Measurements from ENCODE around the gene RSPH3. TPM values are rescaled to one million over a fixed set of nuclear protein-coding genes. Genes with fewer than 3 reads are reported as not detected.
"Not testable (repeated sequence)": the region's sequence is repeated elsewhere in the genome, so short reads cannot be mapped to it uniquely, and the experiment has no call there.

Gene RSPH3
- total RNA-seq, 1 donor from 2014 or later = 1.8 TPM

GRCh38 chr6:158988477-158988876 lies 11.5 kb downstream of the RSPH3 start:
- intact Hi-C loops (cut with micrococcal nuclease) = no loop called here

- intact Hi-C loops (cut with micrococcal nuclease) = no loop called here
These were observed 12.3 kb downstream of the RSPH3 start for GRCh38 chr6:158987657-158988056.

GRCh38 chr6:158978757-158979156 lies 21.2 kb downstream of the RSPH3 start:
- intact Hi-C loops (cut with micrococcal nuclease) = no loop called here

GRCh38 chr6:158977382-158977781 lies 22.6 kb downstream of the RSPH3 start:
- intact Hi-C loops (cut with micrococcal nuclease) = no loop called here

GRCh38 chr6:158972241-158973233 lies 27.5 kb downstream of the RSPH3 start:
- intact Hi-C loops (cut with micrococcal nuclease) = loop anchor here (1.0 to 5.0 kb wide), 11 partner anchors 100 to 751 kb away; partner anchors contain the start of genes DYNLT1 and EZR

- intact Hi-C loops (cut with micrococcal nuclease) = loop anchor here (5.0 kb wide), 2 partner anchors 98 to 328 kb away; partner anchors contain the start of gene DYNLT1
These were observed 29.2 kb downstream of the RSPH3 start for GRCh38 chr6:158970640-158971275.

GRCh38 chr6:158969148-158969547 lies 30.9 kb downstream of the RSPH3 start:
- intact Hi-C loops (cut with micrococcal nuclease) = no loop called here

GRCh38 chr6:158963020-158963808 lies 36.8 kb downstream of the RSPH3 start:
- intact Hi-C loops (cut with micrococcal nuclease) = no loop called here

GRCh38 chr6:158962371-158962770 lies 37.6 kb downstream of the RSPH3 start:
- intact Hi-C loops (cut with micrococcal nuclease) = no loop called here

- intact Hi-C loops (cut with micrococcal nuclease) = no loop called here
These were observed 40.0 kb downstream of the RSPH3 start for GRCh38 chr6:158960026-158960425.

GRCh38 chr6:158959552-158959951 lies 40.5 kb downstream of the RSPH3 start:
- intact Hi-C loops (cut with micrococcal nuclease) = loop anchor here (5.0 kb wide), 1 partner anchor 87 kb away; no protein-coding TSS in a partner anchor

- intact Hi-C loops (cut with micrococcal nuclease) = loop anchor here (5.0 kb wide), 1 partner anchor 86 kb away; no protein-coding TSS in a partner anchor
These were observed 41.3 kb downstream of the RSPH3 start for GRCh38 chr6:158958504-158959386.

- intact Hi-C loops (cut with micrococcal nuclease) = loop anchor here (5.0 kb wide), 1 partner anchor 83 kb away; no protein-coding TSS in a partner anchor
These were observed 44.7 kb downstream of the RSPH3 start for GRCh38 chr6:158955255-158955654.

GRCh38 chr6:158954753-158955152 lies 45.2 kb downstream of the RSPH3 start:
- intact Hi-C loops (cut with micrococcal nuclease) = loop anchor here (5.0 kb wide), 1 partner anchor 82 kb away; no protein-coding TSS in a partner anchor

GRCh38 chr6:158952011-158952410 lies 48.0 kb downstream of the RSPH3 start:
- intact Hi-C loops (cut with micrococcal nuclease) = not testable (repeated sequence)

GRCh38 chr6:158951565-158951964 lies 48.4 kb downstream of the RSPH3 start:
- intact Hi-C loops (cut with micrococcal nuclease) = not testable (repeated sequence)

GRCh38 chr6:158947284-158947683 lies 52.7 kb downstream of the RSPH3 start:
- intact Hi-C loops (cut with micrococcal nuclease) = no loop called here

GRCh38 chr6:158943380-158944032 lies 56.5 kb downstream of the RSPH3 start:
- intact Hi-C loops (cut with micrococcal nuclease) = no loop called here

- intact Hi-C loops (cut with micrococcal nuclease) = no loop called here
These were observed 57.7 kb downstream of the RSPH3 start for GRCh38 chr6:158942349-158942748.

GRCh38 chr6:158941246-158941645 lies 58.8 kb downstream of the RSPH3 start:
- intact Hi-C loops (cut with micrococcal nuclease) = no loop called here

All from T-helper 1 cell treated with Interleukin-12 subunit alpha and Interleukin-12 subunit beta and Interleukin-4 antibody, amounts not matched to agents 30 ng/mL and 1 ng/mL, for 36 hours (primary cell).